ENCODE measurements around the gene IGFBP7.

IGFBP7 gene

DNA sequence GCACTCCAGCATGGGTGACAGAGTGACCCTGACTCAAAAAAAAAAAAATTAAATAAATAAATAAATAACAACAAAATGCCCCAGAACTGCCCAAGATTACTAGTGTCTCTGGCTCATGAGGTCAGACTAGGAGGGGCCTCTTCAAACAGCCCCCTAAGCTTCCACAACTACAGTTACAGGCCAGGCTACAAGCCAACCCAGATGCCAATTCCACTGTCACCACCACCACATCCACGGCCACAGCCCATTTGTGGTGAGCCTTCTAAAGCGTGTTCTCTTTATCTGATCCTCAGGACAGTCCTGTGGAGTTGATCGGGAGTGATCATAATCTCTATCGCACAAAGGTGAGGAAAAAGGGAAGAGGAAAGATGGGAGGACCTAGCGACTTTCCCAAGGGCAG, 36.6 kb downstream of the IGFBP7 start:
- no peak for DNase-seq (ENCODE audit: low spot score)
- TF ChIP-seq, protein P1, sequence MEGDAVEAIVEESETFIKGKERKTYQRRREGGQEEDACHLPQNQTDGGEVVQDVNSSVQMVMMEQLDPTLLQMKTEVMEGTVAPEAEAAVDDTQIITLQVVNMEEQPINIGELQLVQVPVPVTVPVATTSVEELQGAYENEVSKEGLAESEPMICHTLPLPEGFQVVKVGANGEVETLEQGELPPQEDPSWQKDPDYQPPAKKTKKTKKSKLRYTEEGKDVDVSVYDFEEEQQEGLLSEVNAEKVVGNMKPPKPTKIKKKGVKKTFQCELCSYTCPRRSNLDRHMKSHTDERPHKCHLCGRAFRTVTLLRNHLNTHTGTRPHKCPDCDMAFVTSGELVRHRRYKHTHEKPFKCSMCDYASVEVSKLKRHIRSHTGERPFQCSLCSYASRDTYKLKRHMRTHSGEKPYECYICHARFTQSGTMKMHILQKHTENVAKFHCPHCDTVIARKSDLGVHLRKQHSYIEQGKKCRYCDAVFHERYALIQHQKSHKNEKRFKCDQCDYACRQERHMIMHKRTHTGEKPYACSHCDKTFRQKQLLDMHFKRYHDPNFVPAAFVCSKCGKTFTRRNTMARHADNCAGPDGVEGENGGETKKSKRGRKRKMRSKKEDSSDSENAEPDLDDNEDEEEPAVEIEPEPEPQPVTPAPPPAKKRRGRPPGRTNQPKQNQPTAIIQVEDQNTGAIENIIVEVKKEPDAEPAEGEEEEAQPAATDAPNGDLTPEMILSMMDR (IDR thresholded peaks at IDR 0.05; ENCODE audit: extremely low read depth, missing control alignments) = no peak

DNA sequence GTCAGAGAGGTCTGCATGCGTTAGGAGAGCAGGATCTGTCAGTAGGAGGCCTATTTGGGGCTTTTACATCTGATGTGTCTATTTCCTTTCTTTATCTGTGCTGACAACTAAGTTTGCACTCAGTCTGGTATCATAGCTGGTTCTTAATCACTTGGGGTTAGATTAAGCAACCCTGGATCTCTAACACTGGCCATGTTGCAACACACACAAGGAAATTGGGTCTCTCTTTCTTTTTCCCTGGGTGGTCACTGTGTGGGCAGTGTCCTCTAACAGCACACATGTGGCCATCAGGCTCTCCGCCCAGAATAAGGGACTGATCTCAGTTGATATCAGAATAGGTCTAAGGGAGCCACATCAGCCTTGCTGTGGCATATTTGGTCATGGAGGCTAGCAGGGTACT, 38.9 kb downstream of the IGFBP7 start:
- TF ChIP-seq, protein P1 (IDR thresholded peaks at IDR 0.05; ENCODE audit: extremely low read depth, missing control alignments) = no peak
- no peak for DNase-seq (ENCODE audit: low spot score)

DNA sequence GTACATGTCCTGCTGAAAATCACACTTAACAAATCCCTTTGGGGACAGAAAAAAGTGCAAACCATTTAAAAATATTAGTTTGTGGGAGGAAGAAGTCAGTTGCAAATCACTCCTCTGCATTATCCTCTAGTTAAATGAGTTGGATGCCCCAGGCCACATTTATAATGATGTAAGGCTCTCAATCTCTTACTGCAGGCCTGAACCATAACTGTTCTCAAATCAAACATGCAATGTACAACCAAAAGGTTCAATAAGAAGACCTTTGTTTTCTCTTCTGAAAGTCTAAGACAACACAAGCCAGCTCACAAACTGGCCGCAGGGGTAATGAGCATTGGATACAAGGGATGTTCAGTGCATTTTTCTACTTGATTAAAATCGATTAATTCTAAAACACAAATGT, 39.7 kb downstream of the IGFBP7 start:
- no peak for DNase-seq (ENCODE audit: low spot score)
- TF ChIP-seq, protein P1 (IDR thresholded peaks at IDR 0.05; ENCODE audit: extremely low read depth, missing control alignments) = no peak

DNA sequence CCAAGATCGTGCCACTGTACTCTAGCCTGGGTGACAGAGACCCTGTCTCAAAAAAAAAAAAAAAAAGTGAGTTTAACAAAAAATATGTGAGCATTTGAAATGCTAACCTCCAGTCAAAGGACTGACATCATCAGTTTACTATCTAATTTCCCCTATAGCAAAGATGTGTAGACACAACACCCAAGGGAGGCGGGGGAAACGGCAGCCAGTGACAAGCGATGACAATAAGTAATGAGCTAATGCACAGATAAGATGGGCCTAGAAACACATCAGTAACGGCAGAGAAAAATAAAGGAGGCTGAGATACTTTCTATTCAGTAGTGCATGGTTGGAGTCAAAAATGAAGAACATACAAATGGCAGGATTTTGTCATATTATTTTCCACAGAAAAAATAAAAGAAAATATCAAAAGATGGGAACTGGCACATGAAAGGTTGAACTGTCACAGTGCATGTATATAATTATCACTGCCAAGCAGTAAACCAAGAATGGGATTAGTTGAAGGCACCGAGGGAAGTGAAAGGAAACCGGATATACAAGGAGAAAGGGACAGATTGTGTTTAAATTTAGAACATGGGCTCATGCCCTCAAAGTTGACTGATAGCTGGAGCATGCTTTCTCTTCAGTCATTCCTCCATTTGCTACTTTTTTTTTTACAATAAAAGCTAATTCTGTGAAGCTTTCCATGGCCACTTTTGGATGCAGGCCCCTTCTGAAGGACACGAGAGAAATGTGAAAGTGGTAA, 41.8 kb downstream of the IGFBP7 start:
- no peak for DNase-seq (ENCODE audit: low spot score)
- TF ChIP-seq, protein P1 (IDR thresholded peaks at IDR 0.05; ENCODE audit: extremely low read depth, missing control alignments) = no peak

DNA sequence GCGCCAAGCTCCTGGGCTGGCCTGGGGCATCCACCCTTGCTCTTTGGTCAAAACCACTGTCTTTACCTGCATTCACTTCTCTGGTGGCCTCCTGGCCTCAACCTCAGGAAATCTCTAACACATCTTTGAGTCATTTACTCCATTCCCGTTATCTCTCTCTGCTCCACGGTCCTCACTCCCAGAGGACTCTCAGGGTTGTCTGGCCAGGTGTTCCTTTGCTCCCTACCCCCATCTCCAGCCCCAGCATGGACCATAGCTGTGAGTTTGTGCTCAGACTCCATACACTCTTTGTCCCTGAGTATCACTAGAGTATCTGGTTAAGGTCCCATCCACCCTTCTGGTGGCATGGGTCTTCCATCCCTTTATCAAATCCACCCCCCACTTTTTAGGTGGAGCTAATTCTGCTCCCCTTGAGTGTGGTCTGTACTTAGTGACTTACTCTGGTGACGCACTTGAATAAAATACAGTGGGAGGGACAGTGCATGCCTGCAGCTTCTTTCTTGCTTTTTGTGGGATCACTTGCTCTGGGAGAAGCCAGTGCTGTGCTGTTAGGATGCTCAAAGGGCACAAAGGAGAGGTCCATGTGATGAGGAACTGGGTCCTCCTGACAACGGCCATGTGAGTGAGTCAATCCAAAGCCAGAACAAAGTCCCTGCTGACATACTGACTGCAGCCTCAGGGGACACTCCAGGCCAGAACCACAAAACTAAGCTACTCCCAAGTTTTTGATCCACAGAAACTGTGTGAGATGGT, 44.3 kb downstream of the IGFBP7 start:
- TF ChIP-seq, protein P1 (IDR thresholded peaks at IDR 0.05; ENCODE audit: extremely low read depth, missing control alignments) = no peak
- no peak for DNase-seq (ENCODE audit: low spot score)

DNA sequence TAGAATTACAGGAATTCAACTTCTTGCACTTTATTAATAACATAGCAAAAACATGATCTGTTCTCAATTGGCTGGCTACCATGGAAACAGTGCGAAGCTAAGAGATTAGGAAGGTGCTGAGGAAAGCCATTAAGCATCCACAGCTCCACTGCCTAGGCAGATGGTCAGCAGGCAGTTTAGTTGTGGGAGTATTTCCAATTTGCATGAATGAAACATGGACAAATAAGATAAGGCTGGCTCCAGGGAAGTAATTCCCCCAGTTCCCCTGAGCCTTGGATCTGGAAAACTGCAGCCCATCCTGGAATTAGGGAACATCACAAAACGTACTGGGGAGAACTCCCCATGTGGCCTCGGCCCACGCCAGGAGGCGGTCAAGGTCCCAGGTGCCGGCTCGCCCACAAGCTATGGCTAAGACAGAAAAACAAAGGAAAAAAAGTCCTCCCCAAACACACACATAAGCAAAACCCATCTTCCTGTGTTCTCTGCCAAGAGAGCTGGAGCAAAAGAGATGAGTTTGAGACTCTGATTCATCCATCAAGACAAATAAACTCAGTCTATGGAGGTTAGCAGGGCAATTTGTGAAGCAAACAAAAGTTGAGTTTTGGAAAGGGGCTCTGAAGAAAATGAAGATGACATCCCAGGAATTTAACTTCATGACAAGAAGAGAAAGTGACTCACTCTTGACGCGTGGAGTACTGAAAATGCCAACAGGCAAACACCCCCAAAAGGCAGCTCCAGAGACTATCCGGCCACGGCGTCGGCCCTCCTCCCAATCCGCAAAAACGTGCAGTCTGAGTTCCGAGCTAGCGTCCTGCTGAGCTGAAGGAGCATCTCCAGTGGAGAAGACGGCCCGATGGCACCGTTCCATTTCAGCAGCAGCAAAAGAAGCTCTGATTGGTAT, 45.1 kb downstream of the IGFBP7 start:
- no peak for DNase-seq (ENCODE audit: low spot score)
- TF ChIP-seq, protein P1 (IDR thresholded peaks at IDR 0.05; ENCODE audit: extremely low read depth, missing control alignments) = no peak
